AG09309 (cell line): ENCODE data around the gene OS9.

Experiments
- DNase-seq: peaks from one replicate; pipeline ENCODE4 v3.0.0-alpha.2; 2010; ENCODE audit warnings: low read depth
- H3K4me3 ChIP-seq: 2 replicates; pipeline ENCODE4 v1.5.1; 2011; ENCODE audit warnings: mild to moderate bottlenecking, low read depth, low read length, moderate library complexity; ENCODE audit not compliant: control insufficient read depth
- CTCF ChIP-seq: IDR thresholded peaks from 2 replicates; pipeline ENCODE4 v1.5.1; 2011; ENCODE audit warnings: mild to moderate bottlenecking, low read depth, low read length, inconsistent platforms; ENCODE audit not compliant: insufficient read depth, control insufficient read depth; ENCODE audit errors: missing control alignments

Gene OS9

GRCh38 chr12:57727758-57728395 is 33.9 kb downstream of the OS9 start:
- no peak overlapping the region for H3K4me3 ChIP-seq
- no peak for TF ChIP-seq CTCF
- no peak for DNase-seq

GRCh38 chr12:57729321-57729844 is 35.5 kb downstream of the OS9 start:
- DNase-seq, result no peak
- no peak overlapping the region for H3K4me3 ChIP-seq
- TF ChIP-seq CTCF, result no peak

GRCh38 chr12:57730336-57731067 is 36.6 kb downstream of the OS9 start:
- no peak overlapping the region for H3K4me3 ChIP-seq
- no peak for DNase-seq

DNA sequence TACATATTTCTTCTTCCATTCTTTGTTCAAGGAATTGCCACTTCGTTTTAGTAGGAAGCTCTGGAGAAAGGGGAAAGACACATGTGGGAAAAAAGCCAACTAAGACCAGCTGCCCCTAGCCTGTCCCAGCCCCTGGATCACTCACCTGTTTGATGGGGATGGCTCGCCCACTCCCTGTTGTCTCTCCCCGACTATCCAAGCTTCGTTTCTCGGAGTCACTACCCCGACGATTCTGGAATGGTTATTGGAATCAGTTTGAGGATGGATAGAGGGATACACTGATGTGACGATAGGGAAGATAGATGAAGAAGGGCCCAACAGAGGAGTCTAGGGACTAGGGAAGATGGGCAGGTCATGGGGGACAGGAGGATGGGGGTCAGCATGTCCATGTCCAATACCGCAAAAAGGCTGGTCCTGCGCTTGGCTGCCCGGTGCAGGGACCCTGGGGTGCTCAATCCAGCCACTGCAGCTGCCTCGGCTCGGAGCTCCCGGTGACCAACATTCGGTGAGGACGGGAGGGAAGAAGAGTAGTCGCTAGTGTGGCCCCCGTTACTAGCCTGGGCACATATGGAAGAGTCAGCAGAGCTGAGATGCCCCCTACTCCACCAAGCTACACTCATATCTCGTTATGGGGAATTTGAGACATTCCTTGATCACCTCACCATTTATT is 37.6 kb downstream of the OS9 start:
- DNase-seq, result no peak
- H3K4me3 ChIP-seq, result no peak overlapping the region
- TF ChIP-seq CTCF, result no peak

More at GRCh38 chr12:57730336-57731067, 36.6 kb downstream of the OS9 start:
- TF ChIP-seq CTCF, result no peak

DNA sequence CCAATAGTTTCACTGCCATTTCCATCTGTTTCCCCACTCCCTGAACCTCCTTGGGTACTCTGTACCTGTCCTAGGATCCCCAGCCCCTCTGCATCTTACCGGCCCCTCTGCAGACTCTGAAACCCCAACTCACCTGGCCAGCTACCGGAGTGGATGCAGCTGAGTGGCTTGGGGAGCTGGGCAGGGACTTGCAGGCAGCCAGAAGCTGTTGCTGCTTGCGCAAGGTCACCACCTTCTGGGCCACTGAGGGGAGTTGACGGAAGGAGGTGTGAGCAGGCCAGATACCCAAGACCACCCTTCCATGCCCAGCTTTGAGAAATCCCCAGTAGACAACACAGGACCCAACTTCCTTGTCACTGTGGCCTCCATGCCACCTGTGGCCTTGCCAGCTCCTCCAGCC is 38.3 kb downstream of the OS9 start:
- H3K4me3 ChIP-seq, result no peak overlapping the region
- no peak for DNase-seq
- no peak for TF ChIP-seq CTCF

DNA sequence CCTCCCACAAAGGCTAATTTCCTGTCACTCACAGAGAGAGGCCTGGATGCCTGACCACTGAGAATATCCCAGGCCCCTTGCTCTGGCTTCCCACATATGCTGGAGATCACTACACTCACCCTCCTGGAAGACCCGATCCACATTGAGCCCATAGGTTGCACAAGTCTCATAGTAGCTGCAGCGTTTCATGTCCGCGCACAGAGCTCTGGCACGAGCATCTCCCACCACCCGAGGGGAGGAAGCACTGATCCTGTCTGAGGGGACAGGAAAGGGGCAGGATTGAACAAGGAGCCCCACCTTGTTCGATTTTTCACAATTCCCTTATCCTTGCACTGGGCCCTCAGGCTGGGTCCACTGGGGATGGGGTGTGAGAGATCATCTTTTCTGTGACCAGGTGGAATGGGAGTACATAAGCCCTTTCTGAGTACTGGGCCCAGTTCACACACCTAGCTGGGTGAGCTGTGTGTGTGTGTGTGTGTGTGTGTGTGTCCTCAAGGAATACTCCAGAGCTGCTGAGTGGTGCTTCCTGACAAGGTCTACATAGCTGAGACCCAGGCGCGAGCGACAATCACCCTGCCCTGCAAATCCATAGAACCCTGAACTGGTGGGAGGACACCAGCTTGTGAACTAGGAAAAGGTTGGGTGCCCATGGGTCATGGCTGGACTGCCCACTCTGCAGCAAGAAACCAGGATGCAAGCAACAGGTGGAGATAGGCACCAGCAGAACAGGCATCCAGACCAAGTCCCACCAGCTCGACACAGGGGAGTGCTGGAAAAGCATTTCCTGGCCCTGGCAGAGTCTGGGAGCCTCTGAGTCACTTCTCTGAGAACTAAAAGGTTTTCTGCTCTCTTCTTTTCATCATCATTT is 39.0 kb downstream of the OS9 start:
- no peak for TF ChIP-seq CTCF
- H3K4me3 ChIP-seq, result no peak overlapping the region
- DNase-seq, result no peak
